22Rv1 (cell line): ENCODE measurements around the gene SLC6A19.

ENCODE experiments used
- CTCF ChIP-seq: fragments of 450-650 bp; IDR thresholded peaks from 2 replicates; pipeline ENCODE4 v1.5.1; 2017; ENCODE audit warnings: mild to moderate bottlenecking
- ZFX ChIP-seq: fragments of 450-650 bp; IDR thresholded peaks from 2 replicates; pipeline ENCODE4 v1.6.1; 2017; ENCODE audit warnings: antibody characterized with exemption, borderline replicate concordance

GRCh38 chr5:1195439-1195838 lies 6.0 kb upstream of the SLC6A19 start:
- TF ChIP-seq CTCF: no peak
- no peak for TF ChIP-seq ZFX
